ENCODE data around the gene TBC1D8.

Gene TBC1D8

GRCh38 chr2:101147062-101147461 lies 4.1 kb downstream of the TBC1D8 start:
- Histone ChIP-seq H3K9me3 (ENCODE audit: severe bottlenecking) (no peaks in the 10 kb centered on the region), H3K27ac (no peak overlapping the region)

GRCh38 chr2:101146535-101146934 lies 4.6 kb downstream of the TBC1D8 start:
- DNase-seq, result no peak
- Histone ChIP-seq H3K9me3 (ENCODE audit: severe bottlenecking) (no peaks in the 10 kb centered on the region), H3K27ac (no peak overlapping the region), H3K4me3 (ENCODE audit: low read depth, low read length) (no peak overlapping the region), H3K27me3 (ENCODE audit: insufficient read depth, low read depth, severe bottlenecking) (no peaks in the 10 kb centered on the region), H3K36me3 (peaks cover 12% of the 10 kb centered on the region)
- TF ChIP-seq CTCF (IDR thresholded peaks at IDR 0.05; ENCODE audit: low read depth, low read length), result no peak

More at GRCh38 chr2:101147062-101147461, 4.1 kb downstream of the TBC1D8 start:
- no peak overlapping the region for H3K4me3 ChIP-seq (ENCODE audit: low read depth, low read length)
- no peaks in the 10 kb centered on the region for H3K27me3 ChIP-seq (ENCODE audit: insufficient read depth, low read depth, severe bottlenecking)
- no peak for DNase-seq
- peaks cover 12% of the 10 kb centered on the region for H3K36me3 ChIP-seq
- TF ChIP-seq CTCF (IDR thresholded peaks at IDR 0.05; ENCODE audit: low read depth, low read length), result no peak

GRCh38 chr2:101145406-101145805 lies 5.8 kb downstream of the TBC1D8 start:
- no peak overlapping the region for H3K4me3 ChIP-seq (ENCODE audit: low read depth, low read length)
- peaks cover 12% of the 10 kb centered on the region for H3K36me3 ChIP-seq
- TF ChIP-seq CTCF (IDR thresholded peaks at IDR 0.05; ENCODE audit: low read depth, low read length), result no peak
- no peaks in the 10 kb centered on the region for H3K9me3 ChIP-seq (ENCODE audit: severe bottlenecking)
- no peaks in the 10 kb centered on the region for H3K27me3 ChIP-seq (ENCODE audit: insufficient read depth, low read depth, severe bottlenecking)
- H3K27ac ChIP-seq, result no peak overlapping the region
- no peak for DNase-seq

GRCh38 chr2:101142163-101142562 lies 9.0 kb downstream of the TBC1D8 start:
- Histone ChIP-seq H3K4me3 (ENCODE audit: low read depth, low read length) (no peak overlapping the region), H3K9me3 (ENCODE audit: severe bottlenecking) (no peaks in the 10 kb centered on the region), H3K27ac (no peak overlapping the region), H3K27me3 (ENCODE audit: insufficient read depth, low read depth, severe bottlenecking) (no peaks in the 10 kb centered on the region), H3K36me3 (peaks cover 12% of the 10 kb centered on the region)
- no peak for DNase-seq
- no peak for TF ChIP-seq CTCF (IDR thresholded peaks at IDR 0.05; ENCODE audit: low read depth, low read length)

- Histone ChIP-seq H3K27ac (no peak overlapping the region), H3K4me3 (ENCODE audit: low read depth, low read length) (no peak overlapping the region), H3K27me3 (ENCODE audit: insufficient read depth, low read depth, severe bottlenecking) (no peaks in the 10 kb centered on the region), H3K36me3 (peaks cover 9% of the 10 kb centered on the region), H3K9me3 (ENCODE audit: severe bottlenecking) (no peaks in the 10 kb centered on the region)
- DNase-seq, result no peak
- TF ChIP-seq CTCF (IDR thresholded peaks at IDR 0.05; ENCODE audit: low read depth, low read length), result no peak
These were observed 10.1 kb downstream of the TBC1D8 start for GRCh38 chr2:101140978-101141655.

DNA sequence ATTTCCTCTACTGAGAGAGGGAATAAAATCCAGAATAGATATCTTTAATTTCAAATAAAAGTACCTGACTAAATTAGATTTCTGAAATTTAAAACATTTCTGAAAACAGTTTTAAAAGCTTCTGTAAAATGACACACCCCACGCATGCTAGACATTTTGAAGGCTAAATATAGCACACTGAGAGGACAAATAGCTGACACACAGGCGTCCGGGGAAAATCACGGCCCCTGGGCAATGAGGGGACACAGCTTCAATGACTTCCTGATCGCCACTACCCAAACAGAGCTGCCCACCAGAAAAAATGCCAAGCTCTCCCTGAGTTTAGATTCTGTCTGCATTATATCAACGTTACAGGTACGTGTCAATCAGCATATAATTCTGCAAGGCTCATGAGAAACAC lies 10.9 kb downstream of the TBC1D8 start:
- Histone ChIP-seq H3K27me3 (ENCODE audit: insufficient read depth, low read depth, severe bottlenecking) (no peaks in the 10 kb centered on the region), H3K9me3 (ENCODE audit: severe bottlenecking) (no peaks in the 10 kb centered on the region), H3K4me3 (ENCODE audit: low read depth, low read length) (no peak overlapping the region), H3K36me3 (peaks cover 12% of the 10 kb centered on the region), H3K27ac (no peak overlapping the region)
- no peak for DNase-seq
- no peak for TF ChIP-seq CTCF (IDR thresholded peaks at IDR 0.05; ENCODE audit: low read depth, low read length)
